ENCODE results near the gene LRRC71.

- TF ChIP-seq RELA (CRISPR knock-in tag; IDR thresholded peaks at IDR 0.05) (no peak), ZNF501 (CRISPR knock-in tag; IDR thresholded peaks at IDR 0.05) (no peak), NR2C2 (CRISPR knock-in tag; IDR thresholded peaks at IDR 0.05; ENCODE audit: borderline replicate concordance) (no peak), ZNF709 (CRISPR knock-in tag; IDR thresholded peaks at IDR 0.05) (no peak), E2F2 (CRISPR knock-in tag; IDR thresholded peaks at IDR 0.05; ENCODE audit: borderline replicate concordance) (no peak), UBTF (CRISPR knock-in tag; IDR thresholded peaks at IDR 0.05) (no peak), IRF9 (CRISPR knock-in tag; IDR thresholded peaks at IDR 0.05; ENCODE audit: borderline replicate concordance) (no peak), CTCF (CRISPR knock-in tag; IDR thresholded peaks at IDR 0.05) (no peak), IKZF4 (CRISPR knock-in tag; IDR thresholded peaks at IDR 0.05; ENCODE audit: borderline replicate concordance, low read depth, not compliant biosample characterization) (no peak), NONO (IDR thresholded peaks at IDR 0.05) (no peak), NONO (CRISPR knock-in tag; conservative IDR thresholded peaks at IDR 0.05) (no peak), E2F1 (CRISPR knock-in tag; IDR thresholded peaks at IDR 0.05) (no peak), ZNF644 (CRISPR knock-in tag; IDR thresholded peaks at IDR 0.05; ENCODE audit: low read depth) (no peak), ATF7 (IDR thresholded peaks at IDR 0.05) (no peak), ATF7 (CRISPR knock-in tag; IDR thresholded peaks at IDR 0.05) (no peak)
Observed at GRCh38 chr1:156884560-156885184, 35.8 kb upstream of the LRRC71 start.

Measured in HepG2 (cell line).